ENCODE data around the gene IRF2BP2. TPM values are rescaled to one million over a fixed set of nuclear protein-coding genes. Genes with fewer than 3 reads are reported as not detected.

The IRF2BP2 gene
- total RNA-seq, 2 experiments from 2014 or later = 71.5 to 72.0 TPM

DNA sequence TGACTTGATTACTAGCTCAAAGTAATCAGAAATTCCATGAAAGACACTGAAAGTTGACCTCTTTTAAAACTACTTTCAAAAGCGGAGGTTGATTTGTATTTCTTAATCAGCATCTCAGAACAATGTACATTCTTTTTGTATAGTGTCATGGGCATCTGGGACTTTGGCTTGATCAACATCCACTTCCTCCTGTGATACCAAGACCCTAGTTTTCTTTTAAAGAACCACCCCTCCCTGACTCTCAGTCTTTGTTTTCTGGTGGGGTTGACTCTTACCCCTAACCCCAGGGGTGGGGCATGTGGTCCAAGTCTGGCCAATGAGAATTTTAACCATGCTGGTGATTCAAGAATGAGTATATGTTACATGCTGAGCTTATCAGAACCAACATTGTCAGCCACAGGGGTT lies 21.7 kb upstream of the IRF2BP2 start:
- ATAC-seq (no peak), DNase-seq (no peak)
- no peak overlapping the region for H3K4me3 Mint-ChIP-seq
- CTCF ChIA-PET = interaction anchor here (1.0 kb wide), 1 partner anchor 16 kb away, joined by 3 read pairs; no protein-coding TSS in a partner anchor
- no peak overlapping the region for H3K27ac Mint-ChIP-seq
- H3K36me3 Mint-ChIP-seq (ENCODE audit: low read depth) = no peaks in the 10 kb centered on the region
- H3K4me1 Mint-ChIP-seq (ENCODE audit: low read depth) = no peaks in the 10 kb centered on the region
- peaks cover 6% of the 10 kb centered on the region for H3K27me3 Mint-ChIP-seq (ENCODE audit: low read depth)
- no peaks in the 10 kb centered on the region for H3K9me3 Mint-ChIP-seq (ENCODE audit: insufficient read depth)
- POLR2A ChIA-PET = no interaction called here

DNA sequence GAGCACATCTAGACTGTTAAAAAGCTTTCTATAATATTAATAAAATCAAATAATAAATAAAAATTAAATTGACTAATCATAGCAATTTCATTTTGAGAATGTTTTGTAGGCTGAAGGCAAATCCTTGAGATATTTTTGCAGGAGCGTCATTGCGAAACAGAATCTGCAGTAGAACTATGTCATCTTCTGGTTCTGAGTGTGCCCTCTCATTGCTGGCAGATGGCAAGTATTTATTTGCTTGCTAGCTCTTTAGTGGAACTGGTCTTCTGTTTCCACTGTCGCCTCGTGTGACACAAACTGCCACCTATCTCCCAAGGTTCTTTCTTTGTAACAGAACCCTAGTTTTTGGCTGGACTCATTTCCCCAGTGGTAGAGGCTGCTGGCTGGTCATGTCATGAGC lies 19.0 kb upstream of the IRF2BP2 start:
- H3K27me3 Mint-ChIP-seq (ENCODE audit: low read depth) = peaks cover 6% of the 10 kb centered on the region
- H3K4me3 Mint-ChIP-seq = no peak overlapping the region
- no peaks in the 10 kb centered on the region for H3K4me1 Mint-ChIP-seq (ENCODE audit: low read depth)
- no peak overlapping the region for H3K27ac Mint-ChIP-seq
- ATAC-seq = no peak
- no peaks in the 10 kb centered on the region for H3K36me3 Mint-ChIP-seq (ENCODE audit: low read depth)
- ChIA-PET CTCF (no interaction called here), POLR2A (interaction anchor here (1.3 kb wide), 1 partner anchor 18 kb away, joined by 3 read pairs; no protein-coding TSS in a partner anchor)
- no peaks in the 10 kb centered on the region for H3K9me3 Mint-ChIP-seq (ENCODE audit: insufficient read depth)
- DNase-seq = no peak

DNA sequence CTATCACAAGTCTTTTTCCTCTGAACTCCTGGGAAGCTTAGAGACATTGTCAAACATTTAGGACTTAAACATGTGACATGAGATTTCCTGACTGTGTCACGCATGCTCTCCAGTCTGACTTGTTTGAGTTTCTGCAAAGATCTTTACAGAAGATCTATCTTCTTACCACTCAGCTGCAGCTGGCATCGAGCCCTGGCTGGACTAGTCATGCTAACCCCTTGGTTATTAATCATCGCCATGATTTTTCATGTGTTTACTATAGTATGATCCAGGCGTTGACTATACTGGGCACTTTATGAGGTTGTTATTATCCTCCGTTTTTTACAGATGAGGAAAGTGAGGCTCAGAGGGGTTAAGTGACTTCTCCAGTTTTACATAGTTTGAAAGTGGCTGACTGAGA lies 18.1 kb upstream of the IRF2BP2 start:
- Mint-ChIP-seq H3K27ac (no peak overlapping the region), H3K36me3 (ENCODE audit: low read depth) (no peaks in the 10 kb centered on the region), H3K9me3 (ENCODE audit: insufficient read depth) (no peaks in the 10 kb centered on the region), H3K4me3 (no peak overlapping the region), H3K4me1 (ENCODE audit: low read depth) (no peaks in the 10 kb centered on the region), H3K27me3 (ENCODE audit: low read depth) (peaks cover 6% of the 10 kb centered on the region)
- no peak for ATAC-seq
- ChIA-PET POLR2A (no interaction called here), CTCF (no interaction called here)
- DNase-seq = no peak

DNA sequence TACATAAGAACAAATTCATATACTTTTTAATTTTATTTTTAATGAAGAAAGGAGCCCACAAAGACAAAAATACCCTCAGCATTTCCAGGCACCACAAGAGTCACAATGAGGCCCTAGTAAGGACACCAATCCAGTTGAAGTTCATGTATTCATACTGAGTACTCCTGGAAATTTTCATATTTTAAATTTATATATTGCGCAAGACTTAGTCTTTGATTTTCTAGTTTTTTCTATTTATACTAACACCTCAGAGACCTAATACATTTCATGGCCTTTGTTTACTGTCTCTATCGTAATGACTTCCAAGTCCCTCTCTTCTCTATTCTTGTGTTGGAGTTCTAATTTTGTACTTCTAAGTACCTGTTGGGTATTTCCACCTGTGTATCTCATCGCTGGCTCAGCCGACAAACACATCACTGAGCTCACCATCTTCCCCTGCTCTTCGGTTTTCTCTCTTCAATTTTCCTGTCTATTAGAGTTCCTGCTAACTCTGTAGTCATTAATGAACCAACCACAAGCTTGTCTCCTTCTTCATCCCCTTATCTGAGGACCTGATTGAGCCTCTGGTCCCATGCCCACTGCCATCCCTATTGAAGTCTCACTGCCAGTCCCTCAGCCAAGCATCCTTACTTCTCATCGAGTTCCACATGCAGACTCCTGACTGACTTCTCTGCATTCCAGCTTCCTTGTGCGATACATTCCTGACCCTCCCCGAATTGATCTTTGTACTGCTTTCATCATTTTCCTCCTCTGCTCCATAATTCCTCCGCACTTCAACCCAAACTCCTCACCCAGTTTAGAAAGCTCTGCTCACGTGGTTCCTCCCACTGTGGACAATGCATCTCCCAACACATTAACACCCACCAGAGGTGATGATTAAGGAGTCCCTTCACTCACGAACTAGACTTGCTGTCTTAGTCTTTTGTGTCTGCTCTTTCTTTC lies 17.3 kb upstream of the IRF2BP2 start:
- ChIA-PET POLR2A (no interaction called here), CTCF (interaction anchor here (1.0 kb wide), 1 partner anchor 70 kb away, joined by 3 read pairs; no protein-coding TSS in a partner anchor)
- Mint-ChIP-seq H3K4me1 (ENCODE audit: low read depth) (no peaks in the 10 kb centered on the region), H3K27me3 (ENCODE audit: low read depth) (peaks cover 6% of the 10 kb centered on the region), H3K4me3 (no peak overlapping the region), H3K27ac (no peak overlapping the region), H3K36me3 (ENCODE audit: low read depth) (no peaks in the 10 kb centered on the region), H3K9me3 (ENCODE audit: insufficient read depth) (no peaks in the 10 kb centered on the region)
- DNase-seq = no peak
- no peak for ATAC-seq

DNA sequence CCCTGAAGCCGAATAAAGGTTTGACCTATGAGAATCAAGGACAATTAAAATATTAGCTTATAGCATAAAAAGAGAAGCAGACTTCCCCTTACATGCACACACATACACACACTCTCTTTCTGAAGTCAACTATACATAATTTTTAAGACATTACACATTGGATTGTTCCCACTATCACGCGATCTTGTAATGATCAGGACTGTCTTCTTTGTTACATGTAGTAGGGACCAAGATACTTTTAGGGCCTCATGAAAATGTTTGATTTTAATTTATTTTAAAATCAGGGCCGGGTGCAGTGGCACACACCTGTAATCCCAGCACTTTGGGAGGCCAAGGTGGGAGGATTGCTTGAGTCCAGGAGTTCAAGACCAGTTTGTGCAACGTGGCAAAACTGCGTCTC lies 16.4 kb upstream of the IRF2BP2 start:
- no peaks in the 10 kb centered on the region for H3K9me3 Mint-ChIP-seq (ENCODE audit: insufficient read depth)
- ChIA-PET CTCF (no interaction called here), POLR2A (no interaction called here)
- H3K27ac Mint-ChIP-seq = no peak overlapping the region
- ATAC-seq (no peak), DNase-seq (no peak)
- peaks cover 6% of the 10 kb centered on the region for H3K27me3 Mint-ChIP-seq (ENCODE audit: low read depth)
- H3K4me1 Mint-ChIP-seq (ENCODE audit: low read depth) = no peaks in the 10 kb centered on the region
- no peaks in the 10 kb centered on the region for H3K36me3 Mint-ChIP-seq (ENCODE audit: low read depth)
- H3K4me3 Mint-ChIP-seq = no peak overlapping the region

DNA sequence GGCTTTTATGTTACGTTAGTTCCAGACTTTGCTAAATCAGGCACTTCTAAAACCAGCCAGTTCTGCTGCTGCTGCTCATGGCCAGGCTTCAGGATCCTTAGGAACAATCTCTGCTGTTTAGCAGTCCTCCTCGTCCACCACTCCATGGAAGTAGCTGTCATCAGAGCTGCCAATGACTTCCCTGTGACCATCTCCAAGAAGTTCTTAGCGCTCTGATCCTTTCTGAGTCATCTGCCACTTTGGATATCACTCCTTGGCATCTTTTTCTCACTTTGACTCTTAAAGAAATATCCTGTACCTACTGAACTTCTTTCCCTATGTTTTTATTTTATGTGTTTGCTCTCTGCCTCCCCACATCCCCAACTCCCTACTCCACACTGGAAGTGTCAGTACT lies 14.7 kb upstream of the IRF2BP2 start:
- POLR2A ChIA-PET = no interaction called here
- H3K4me1 Mint-ChIP-seq (ENCODE audit: low read depth) = no peaks in the 10 kb centered on the region
- peak overlapping the region; percentile 10 for H3K27ac Mint-ChIP-seq
- no peaks in the 10 kb centered on the region for H3K36me3 Mint-ChIP-seq (ENCODE audit: low read depth)
- DNase-seq (no peak), ATAC-seq (no peak)
- H3K9me3 Mint-ChIP-seq (ENCODE audit: insufficient read depth) = no peaks in the 10 kb centered on the region
- CTCF ChIA-PET = no interaction called here
- no peak overlapping the region for H3K4me3 Mint-ChIP-seq
- H3K27me3 Mint-ChIP-seq (ENCODE audit: low read depth) = peaks cover 6% of the 10 kb centered on the region

DNA sequence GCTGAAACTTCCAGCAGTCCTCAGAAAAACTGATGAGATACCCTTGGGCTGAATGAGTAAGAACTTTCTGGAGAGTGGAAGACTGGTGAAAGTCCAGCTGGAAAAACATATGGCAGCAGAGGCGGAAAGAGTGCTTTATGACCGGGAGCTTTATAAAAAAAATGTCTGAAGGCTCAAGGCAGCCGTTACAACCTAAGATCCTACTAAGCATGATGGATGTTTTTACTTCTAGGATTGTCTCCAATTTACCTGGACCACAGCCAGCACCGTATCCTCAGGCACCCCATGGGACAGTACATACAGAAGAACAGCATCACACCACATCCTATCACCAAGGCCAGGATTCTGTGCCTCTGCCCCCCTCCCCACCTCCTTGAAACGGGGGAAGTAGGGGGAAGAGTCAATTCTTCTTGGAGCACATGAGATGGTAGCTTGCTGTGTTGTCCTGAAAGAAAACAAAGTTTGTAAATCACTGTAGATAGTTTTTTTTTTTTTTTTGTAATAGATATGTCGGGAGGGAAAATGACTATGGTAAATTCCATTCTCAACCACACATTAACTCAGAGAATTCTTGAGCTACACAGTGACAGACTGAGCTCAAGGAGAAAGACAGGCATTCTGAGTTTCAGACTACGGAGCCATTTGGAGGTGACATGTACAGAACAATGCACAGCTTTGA lies 11.8 kb upstream of the IRF2BP2 start:
- H3K27ac Mint-ChIP-seq = no peak overlapping the region
- no peak overlapping the region for H3K4me3 Mint-ChIP-seq
- ChIA-PET POLR2A (interaction anchor here (0.8 to 1.5 kb wide), 2 partner anchors 11 to 102 kb away, joined by 4 to 5 read pairs; no protein-coding TSS in a partner anchor), CTCF (interaction anchor here (0.9 to 1.5 kb wide), 3 partner anchors 8 to 17 kb away, joined by 3 read pairs; no protein-coding TSS in a partner anchor)
- ATAC-seq = no peak
- H3K9me3 Mint-ChIP-seq (ENCODE audit: insufficient read depth) = no peaks in the 10 kb centered on the region
- DNase-seq = no peak
- H3K4me1 Mint-ChIP-seq (ENCODE audit: low read depth) = peaks cover 12% of the 10 kb centered on the region
- no peaks in the 10 kb centered on the region for H3K27me3 Mint-ChIP-seq (ENCODE audit: low read depth)
- no peaks in the 10 kb centered on the region for H3K36me3 Mint-ChIP-seq (ENCODE audit: low read depth)

DNA sequence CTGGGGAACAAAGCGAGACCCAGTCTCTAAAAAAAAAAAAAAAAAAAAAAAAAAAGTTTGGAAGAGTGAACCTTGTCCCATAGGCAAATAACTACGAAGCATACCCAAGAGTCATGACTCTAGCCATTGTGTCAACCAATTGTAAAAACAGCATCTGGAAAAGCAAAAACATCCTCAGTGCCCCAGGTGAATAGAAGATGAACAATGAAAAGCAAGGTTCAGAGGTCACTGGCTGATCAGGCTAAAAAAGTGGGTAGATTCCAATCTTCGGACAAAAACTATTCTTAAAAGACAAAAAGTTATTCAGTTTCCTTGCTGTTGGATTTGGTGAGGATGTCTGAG lies 11.1 kb upstream of the IRF2BP2 start:
- ATAC-seq (no peak), DNase-seq (no peak)
- H3K27ac Mint-ChIP-seq = no peak overlapping the region
- POLR2A ChIA-PET = interaction anchor here (1.5 kb wide), 1 partner anchor 10 kb away, joined by 4 read pairs; no protein-coding TSS in a partner anchor
- H3K4me1 Mint-ChIP-seq (ENCODE audit: low read depth) = peaks cover 12% of the 10 kb centered on the region
- CTCF ChIA-PET = interaction anchor here (0.9 to 1.5 kb wide), 2 partner anchors 7 to 17 kb away, joined by 3 read pairs; no protein-coding TSS in a partner anchor
- no peaks in the 10 kb centered on the region for H3K36me3 Mint-ChIP-seq (ENCODE audit: low read depth)
- H3K27me3 Mint-ChIP-seq (ENCODE audit: low read depth) = no peaks in the 10 kb centered on the region
- H3K4me3 Mint-ChIP-seq = no peak overlapping the region
- H3K9me3 Mint-ChIP-seq (ENCODE audit: insufficient read depth) = no peaks in the 10 kb centered on the region

DNA sequence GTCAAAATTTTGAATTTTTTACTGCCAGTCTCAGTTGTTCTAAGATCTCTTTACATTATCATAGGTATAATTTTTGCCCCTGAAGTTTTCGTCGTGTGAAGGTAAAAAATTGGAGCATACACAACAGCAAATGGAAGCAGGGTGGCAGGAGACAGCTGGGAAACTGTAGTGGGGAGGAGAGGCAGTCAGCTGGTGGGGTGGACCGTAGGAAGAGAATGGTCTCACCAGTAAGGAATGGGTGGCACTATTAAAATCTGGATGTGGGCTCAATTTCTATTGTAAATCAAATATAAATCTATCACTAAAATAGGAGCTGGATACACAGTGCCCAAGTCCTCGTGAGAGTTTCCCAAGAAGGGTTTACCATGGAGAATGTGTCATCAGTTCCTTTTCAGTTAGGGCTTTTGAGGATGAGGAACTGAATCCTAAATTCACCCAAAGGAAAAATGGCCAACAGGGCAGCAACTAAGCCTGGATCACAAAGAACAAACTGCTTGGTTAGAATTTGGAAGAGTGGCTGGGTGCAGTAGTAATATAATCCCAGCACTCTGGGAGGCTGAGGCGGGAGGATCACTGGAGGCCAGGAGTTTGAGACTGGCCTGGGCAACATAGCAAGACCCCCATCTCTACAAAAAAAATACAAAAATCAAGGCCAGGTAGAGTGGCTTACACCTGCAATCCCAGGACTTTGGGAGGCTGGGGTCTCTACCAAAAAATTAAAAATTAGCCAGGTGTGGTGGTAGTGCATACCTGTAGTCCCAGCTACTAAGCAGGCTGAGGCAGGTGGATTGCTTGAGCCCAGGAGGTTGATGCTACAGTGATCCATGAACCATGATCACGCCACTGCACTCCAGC lies 10.5 kb upstream of the IRF2BP2 start:
- no peak for DNase-seq
- H3K4me1 Mint-ChIP-seq (ENCODE audit: low read depth) = peaks cover 12% of the 10 kb centered on the region
- no peaks in the 10 kb centered on the region for H3K27me3 Mint-ChIP-seq (ENCODE audit: low read depth)
- H3K4me3 Mint-ChIP-seq = no peak overlapping the region
- no peak overlapping the region for H3K27ac Mint-ChIP-seq
- H3K9me3 Mint-ChIP-seq (ENCODE audit: insufficient read depth) = no peaks in the 10 kb centered on the region
- POLR2A ChIA-PET = no interaction called here
- CTCF ChIA-PET = interaction anchor here (0.5 to 1.4 kb wide), 5 partner anchors 9 to 341 kb away, joined by 3 to 4 read pairs (median 3); no protein-coding TSS in a partner anchor
- H3K36me3 Mint-ChIP-seq (ENCODE audit: low read depth) = no peaks in the 10 kb centered on the region
- no peak for ATAC-seq

DNA sequence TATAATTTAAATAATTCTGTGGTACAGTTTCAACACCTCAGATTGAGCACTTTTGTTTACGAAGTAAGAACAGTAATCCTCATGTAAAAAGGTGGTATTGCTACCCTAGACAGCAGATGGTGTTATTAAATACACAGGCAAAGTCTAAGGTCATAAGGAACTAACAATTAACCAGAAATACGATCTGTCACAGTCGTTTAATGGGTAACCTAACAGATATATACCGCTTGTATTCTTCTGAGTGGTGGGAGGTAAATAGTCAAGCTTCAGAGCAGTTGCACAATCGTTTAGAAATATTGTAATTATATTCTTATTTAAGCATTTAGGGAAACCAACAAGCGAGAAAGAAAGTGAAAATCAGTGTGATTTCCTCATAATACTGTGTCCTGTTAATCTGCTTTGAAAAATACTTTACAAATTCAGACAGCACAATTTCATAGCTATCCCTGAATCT lies 9.8 kb upstream of the IRF2BP2 start:
- no peaks in the 10 kb centered on the region for H3K9me3 Mint-ChIP-seq (ENCODE audit: insufficient read depth)
- H3K27me3 Mint-ChIP-seq (ENCODE audit: low read depth) = no peaks in the 10 kb centered on the region
- ATAC-seq (no peak), DNase-seq (no peak)
- H3K36me3 Mint-ChIP-seq (ENCODE audit: low read depth) = no peaks in the 10 kb centered on the region
- no peak overlapping the region for H3K27ac Mint-ChIP-seq
- H3K4me1 Mint-ChIP-seq (ENCODE audit: low read depth) = peaks cover 12% of the 10 kb centered on the region
- ChIA-PET CTCF (interaction anchor here (0.5 to 1.4 kb wide), 4 partner anchors 9 to 341 kb away, joined by 3 to 4 read pairs (median 4); no protein-coding TSS in a partner anchor), POLR2A (interaction anchor here (0.9 kb wide), 1 partner anchor 106 kb away, joined by 5 read pairs; no protein-coding TSS in a partner anchor)
- no peak overlapping the region for H3K4me3 Mint-ChIP-seq

DNA sequence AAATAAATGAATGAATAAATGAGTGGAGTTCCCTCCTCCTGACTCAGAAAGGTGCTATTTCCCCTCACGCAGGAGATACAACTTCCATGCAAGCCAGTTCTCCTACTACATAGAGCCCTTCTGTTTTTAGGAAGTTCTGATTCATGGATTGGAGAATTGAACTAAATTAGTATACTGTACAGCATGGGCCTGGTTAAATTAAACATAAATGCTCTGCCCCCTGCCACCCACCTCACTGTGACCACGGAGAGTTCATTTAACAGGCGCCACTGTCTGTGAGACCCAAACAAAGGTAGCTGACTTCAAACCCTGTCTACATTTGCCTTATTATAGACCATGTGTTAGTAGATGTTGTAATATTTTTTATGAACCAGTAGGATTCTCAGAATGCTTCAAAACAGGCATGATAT lies 9.1 kb upstream of the IRF2BP2 start:
- no peak overlapping the region for H3K27ac Mint-ChIP-seq
- no peaks in the 10 kb centered on the region for H3K9me3 Mint-ChIP-seq (ENCODE audit: insufficient read depth)
- ChIA-PET CTCF (interaction anchor here (1.4 kb wide), 1 partner anchor 8 kb away, joined by 4 read pairs; no protein-coding TSS in a partner anchor), POLR2A (interaction anchor here (0.9 kb wide), 1 partner anchor 106 kb away, joined by 5 read pairs; no protein-coding TSS in a partner anchor)
- DNase-seq = no peak
- H3K4me1 Mint-ChIP-seq (ENCODE audit: low read depth) = peaks cover 14% of the 10 kb centered on the region
- no peak overlapping the region for H3K4me3 Mint-ChIP-seq
- no peak for ATAC-seq
- H3K27me3 Mint-ChIP-seq (ENCODE audit: low read depth) = no peaks in the 10 kb centered on the region
- H3K36me3 Mint-ChIP-seq (ENCODE audit: low read depth) = no peaks in the 10 kb centered on the region

Data from activated CD8-positive, alpha-beta T cell treated with anti-CD3 and anti-CD28 coated beads, Interleukin-2, amount 10 ng/mL, durations not matched to agents 7 days and 5 days (primary cell).